Panc1 (cell line): ENCODE measurements around the gene TMEM63B. TPM values are rescaled to one million over a fixed set of nuclear protein-coding genes. Genes with fewer than 3 reads are reported as not detected.

Experiments used
- ATAC-seq: fragments of 200-7000 bp; cut with Tn5 transposase; 2 replicates; pipeline ENCODE4 v1.9.1; 2020; ENCODE audit warnings: mild to moderate bottlenecking, moderate library complexity
- BruUV-seq: library from RNA; stranded (reverse); fragments of 400-500 nt; replicated peaks from 2 replicates; lab custom pipeline; 2021; lab: Mats Ljungman, UMichigan
- CTCF ChIA-PET: fragments of 300-600 bp; sonication (Branson Sonifier 250); formaldehyde crosslinking; loops from one replicate; lab custom pipeline; 2022; ENCODE audit warnings: antibody characterized with exemption; lab: Charles Lee
- POLR2A ChIA-PET: fragments of 300-600 bp; sonication (Branson Sonifier 250); formaldehyde crosslinking; loops from one replicate; lab custom pipeline; 2022; ENCODE audit warnings: antibody characterized with exemption; lab: Charles Lee
- DNase-seq: peaks from one replicate; pipeline ENCODE4 v3.0.0-alpha.2; 2010; ENCODE audit warnings: low read depth, low spot score
- H3K27ac ChIP-seq: 2 replicates; pipeline ENCODE4 v1.5.1; 2011; ENCODE audit warnings: mild to moderate bottlenecking, low read length, inconsistent platforms
- H3K27me3 ChIP-seq: fragments of 200-500 bp; sonication (Bioruptor generic); 2 replicates; pipeline ENCODE4 v1.6.0; 2014; ENCODE audit warnings: low read length, inconsistent platforms; ENCODE audit not compliant: control insufficient read depth, insufficient read depth
- H3K36me3 ChIP-seq: fragments of 200-500 bp; sonication (Bioruptor generic); 2 replicates; pipeline ENCODE4 v1.5.1; 2014; ENCODE audit warnings: inconsistent platforms, mild to moderate bottlenecking, low read length, moderate library complexity; ENCODE audit not compliant: control insufficient read depth, insufficient read depth
- H3K4me1 ChIP-seq: 2 replicates; pipeline ENCODE4 v1.5.1; 2011; ENCODE audit warnings: inconsistent platforms, mild to moderate bottlenecking, low read length, moderate library complexity; ENCODE audit not compliant: control insufficient read depth, insufficient read depth
- H3K4me3 ChIP-seq, 2 experiments: 2 replicates each; pipeline ENCODE4 v1.5.1; 2011 to 2012; ENCODE audit warnings: low read depth in 2 of 2, low read length in 2 of 2, mild to moderate bottlenecking in 2 of 2, inconsistent platforms in 1 of 2, moderate library complexity in 1 of 2
- H3K9me3 ChIP-seq: fragments of 200-500 bp; sonication (Bioruptor generic); 2 replicates; pipeline ENCODE4 v1.5.1; 2014; ENCODE audit warnings: low read depth, mild to moderate bottlenecking, inconsistent platforms, low read length, moderate library complexity; ENCODE audit not compliant: control insufficient read depth, insufficient read depth
- CTCF ChIP-seq: fragments of 450-650 bp; IDR thresholded peaks from 2 replicates; pipeline ENCODE4 v1.5.1; 2017; ENCODE audit warnings: mild to moderate bottlenecking
- POLR2AphosphoS5 ChIP-seq: IDR thresholded peaks from 2 replicates; pipeline ENCODE4 v1.6.1; 2012; ENCODE audit warnings: mild to moderate bottlenecking, low read depth, low read length, moderate library complexity
- REST ChIP-seq, 2 experiments: IDR thresholded peaks; 2 replicates each; pipeline ENCODE4 v1.6.1; 2011 to 2012; ENCODE audit warnings: low read depth in 2 of 2, control low read depth in 1 of 2, low read length in 1 of 2, mild to moderate bottlenecking in 1 of 2, moderate library complexity in 1 of 2; ENCODE audit not compliant: insufficient read depth in 1 of 2
- SIN3A ChIP-seq: IDR thresholded peaks from 2 replicates; pipeline ENCODE4 v1.6.1; 2012; ENCODE audit warnings: low read depth, mild to moderate bottlenecking, low read length, moderate library complexity, borderline replicate concordance; ENCODE audit not compliant: insufficient read depth
- TCF7L2 ChIP-seq: IDR thresholded peaks from 2 replicates; pipeline ENCODE4 v1.6.1; 2011; ENCODE audit warnings: mild to moderate bottlenecking, low read depth, low read length, inconsistent platforms
- in situ Hi-C: cut with HindIII; loops from 2 replicates; pipeline ENCODE4 v1.10.0; 2016; ENCODE audit warnings: low sequenced_read_pairs, low pct_unique_long_range_greater_than_20kb
- intact Hi-C: fragments of 100-400 bp; cut with micrococcal nuclease; formaldehyde crosslinking; loops from one replicate; pipeline ENCODE4 v1.10.0; 2022; ENCODE audit not compliant: unreplicated experiment
- total RNA-seq: library from RNA; stranded (reverse); gene quantifications from one replicate; pipeline ENCODE4 v1.2.1, GENCODE V29; 2021; ENCODE audit not compliant: unreplicated experiment

TMEM63B gene
- total RNA-seq, 1 experiment from 2014 or later, result 54.1 TPM

- CTCF ChIA-PET, result interaction anchor here (0.6 kb wide), 1 partner anchor 78 kb away, joined by 5 read pairs; no protein-coding TSS in a partner anchor
Observed at GRCh38 chr6:44190715-44191114, 63.4 kb downstream of the TMEM63B start.

GRCh38 chr6:44192428-44193041, 65.2 kb downstream of the TMEM63B start:
- in situ Hi-C loops, result no loop called here
- ChIA-PET POLR2A (interaction anchor here (0.7 kb wide), 1 partner anchor 31 kb away, joined by 3 read pairs; the partner anchor contains the start of gene SLC29A1), CTCF (no interaction called here)
- no peaks in the 10 kb centered on the region for H3K9me3 ChIP-seq
- no peaks in the 10 kb centered on the region for H3K36me3 ChIP-seq
- intact Hi-C loops, result no loop called here
- no TSS peak for BruUV-seq
- no peak for DNase-seq
- H3K4me1 ChIP-seq, result no peaks in the 10 kb centered on the region
- no peak overlapping the region for H3K27ac ChIP-seq
- no peak for ATAC-seq
- no peak for TF ChIP-seq REST (IDR thresholded peaks at IDR 0.05; ENCODE audit: insufficient read depth in 1 of 2, low read depth in 2 of 2, low read length in 1 of 2)
- TF ChIP-seq CTCF, result no peak
- no peak for TF ChIP-seq TCF7L2
- no peak for TF ChIP-seq POLR2AphosphoS5
- TF ChIP-seq SIN3A, result no peak
- H3K27me3 ChIP-seq, result no peaks in the 10 kb centered on the region
- no peak overlapping the region for H3K4me3 ChIP-seq

More at GRCh38 chr6:44190715-44191114, 63.4 kb downstream of the TMEM63B start:
- Histone ChIP-seq H3K4me1 (no peaks in the 10 kb centered on the region; the same call in 1 of the 2 replicates), H3K36me3 (no peaks in the 10 kb centered on the region), H3K9me3 (no peaks in the 10 kb centered on the region), H3K27me3 (no peaks in the 10 kb centered on the region), H3K27ac (no peak overlapping the region), H3K4me3 (no peak overlapping the region)
- BruUV-seq, result no TSS peak
- TF ChIP-seq REST (IDR thresholded peaks at IDR 0.05; ENCODE audit: insufficient read depth in 1 of 2, low read depth in 2 of 2, low read length in 1 of 2) (no peak), TCF7L2 (no peak), SIN3A (no peak), CTCF (no peak), POLR2AphosphoS5 (no peak)
- in situ Hi-C loops, result no loop called here
- intact Hi-C loops, result no loop called here
- no peak for DNase-seq
- ATAC-seq, result no peak
- POLR2A ChIA-PET, result no interaction called here
